H9 (cell line): Measurements from ENCODE around the gene SCTR. TPM values are rescaled to one million over a fixed set of nuclear protein-coding genes. Genes with fewer than 3 reads are reported as not detected.

Experiments used
- DNase-seq: peaks from one replicate; pipeline ENCODE4 v3.0.0-alpha.2; 2017
- H2AFZ ChIP-seq: one replicate; pipeline ENCODE4 v1.6.1; 2013; ENCODE audit warnings: mild to moderate bottlenecking, low read length, control low read depth, moderate library complexity
- H2AK5ac ChIP-seq: 2 replicates; pipeline ENCODE4 v1.6.1; 2013; ENCODE audit warnings: low read length, control low read depth, mixed read lengths; ENCODE audit not compliant: insufficient read length
- H2BK120ac ChIP-seq: one replicate; pipeline ENCODE4 v1.6.1; 2013; ENCODE audit warnings: low read depth, mild to moderate bottlenecking, low read length, control low read depth, inconsistent platforms; ENCODE audit not compliant: poor library complexity, severe bottlenecking
- H2BK12ac ChIP-seq: 2 replicates; pipeline ENCODE4 v1.6.1; 2013; ENCODE audit warnings: low read length, control low read depth, mixed read lengths, low read depth; ENCODE audit not compliant: insufficient read length
- H2BK15ac ChIP-seq: 2 replicates; pipeline ENCODE4 v1.6.1; 2013; ENCODE audit warnings: low read depth, low read length, control low read depth
- H2BK20ac ChIP-seq: one replicate; pipeline ENCODE4 v1.6.1; 2013; ENCODE audit warnings: low read depth, mild to moderate bottlenecking, low read length, control low read depth, inconsistent platforms; ENCODE audit not compliant: poor library complexity, severe bottlenecking
- H2BK5ac ChIP-seq: 2 replicates; pipeline ENCODE4 v1.6.1; 2013; ENCODE audit warnings: low read length, control low read depth, mixed read lengths; ENCODE audit not compliant: insufficient read length
- H3K14ac ChIP-seq: 2 replicates; pipeline ENCODE4 v1.6.1; 2013; ENCODE audit warnings: low read length, control low read depth; ENCODE audit not compliant: insufficient read depth
- H3K18ac ChIP-seq: 2 replicates; pipeline ENCODE4 v1.6.1; 2013; ENCODE audit warnings: low read depth, mild to moderate bottlenecking, mixed read lengths, low read length, control low read depth; ENCODE audit not compliant: insufficient read length
- H3K23ac ChIP-seq: 2 replicates; pipeline ENCODE4 v1.6.1; 2013; ENCODE audit warnings: low read length, control low read depth, mixed read lengths, low read depth; ENCODE audit not compliant: insufficient read length
- H3K23me2 ChIP-seq: 2 replicates; pipeline ENCODE4 v1.6.1; 2013; ENCODE audit warnings: low read depth, mild to moderate bottlenecking, mixed read lengths, low read length, control low read depth; ENCODE audit not compliant: insufficient read length, poor library complexity, severe bottlenecking
- H3K27ac ChIP-seq: 2 replicates; pipeline ENCODE4 v1.5.1; 2013; ENCODE audit warnings: low read length, control low read depth, mixed read lengths, low read depth; ENCODE audit not compliant: insufficient read length
- H3K27me3 ChIP-seq: 2 replicates; pipeline ENCODE4 v1.6.1; 2013; ENCODE audit warnings: low read length, control low read depth, inconsistent platforms; ENCODE audit not compliant: insufficient read depth
- H3K4ac ChIP-seq: 2 replicates; pipeline ENCODE4 v1.6.1; 2013; ENCODE audit warnings: low read depth, mild to moderate bottlenecking, control low read depth, inconsistent platforms, low read length, moderate library complexity
- H3K4me1 ChIP-seq: 2 replicates; pipeline ENCODE4 v1.6.1; 2013; ENCODE audit warnings: low read length, control low read depth, inconsistent platforms; ENCODE audit not compliant: insufficient read depth
- H3K4me2 ChIP-seq: 2 replicates; pipeline ENCODE4 v1.6.1; 2013; ENCODE audit warnings: low read length, control low read depth, mixed read lengths; ENCODE audit not compliant: insufficient read length, insufficient read depth
- H3K56ac ChIP-seq: 2 replicates; pipeline ENCODE4 v1.6.1; 2013; ENCODE audit warnings: low read depth, mild to moderate bottlenecking, mixed read lengths, low read length, control low read depth; ENCODE audit not compliant: insufficient read length
- H3K79me1 ChIP-seq: 2 replicates; pipeline ENCODE4 v1.6.1; 2013; ENCODE audit warnings: low read depth, mild to moderate bottlenecking, moderate library complexity, low read length, control low read depth, inconsistent platforms; ENCODE audit not compliant: insufficient read depth, poor library complexity, severe bottlenecking
- H3K79me2 ChIP-seq: 2 replicates; pipeline ENCODE4 v1.6.1; 2013; ENCODE audit warnings: low read length, control low read depth, inconsistent platforms; ENCODE audit not compliant: insufficient read depth
- H3K9ac ChIP-seq: 2 replicates; pipeline ENCODE4 v1.6.1; 2013; ENCODE audit warnings: low read length, control low read depth, mixed read lengths; ENCODE audit not compliant: insufficient read length; ENCODE audit errors: extremely low read depth
- H3K9me3 ChIP-seq: one replicate; pipeline ENCODE4 v1.6.1; 2013; ENCODE audit warnings: low read depth, low read length, inconsistent platforms; ENCODE audit not compliant: control insufficient read depth
- H3T11ph ChIP-seq: one replicate; pipeline ENCODE4 v1.6.1; 2013; ENCODE audit warnings: mild to moderate bottlenecking, low read length, control low read depth, inconsistent platforms
- H4K20me1 ChIP-seq: one replicate; pipeline ENCODE4 v1.6.1; 2013; ENCODE audit not compliant: control insufficient read depth, insufficient read length, insufficient read depth
- H4K5ac ChIP-seq: 2 replicates; pipeline ENCODE4 v1.6.1; 2013; ENCODE audit warnings: low read depth, mild to moderate bottlenecking, mixed read lengths, low read length, control low read depth; ENCODE audit not compliant: insufficient read length
- H4K8ac ChIP-seq: replicated peaks from 2 replicates; pipeline ENCODE4 v1.6.1; 2013; ENCODE audit warnings: low read length, control low read depth, mixed read lengths, low read depth; ENCODE audit not compliant: insufficient read length
- H4K91ac ChIP-seq: 2 replicates; pipeline ENCODE4 v1.6.1; 2013; ENCODE audit warnings: low read depth, mild to moderate bottlenecking, moderate library complexity, mixed read lengths, low read length, control low read depth; ENCODE audit not compliant: insufficient read length
- H3K27ac Mint-ChIP-seq, 3 experiments: 2 replicates in 2 of 3; 3 replicates in 1 of 3; pipeline ENCODE4 v1.8.0; 2020 to 2021; ENCODE audit warnings: mixed read lengths in 3 of 3, mild to moderate bottlenecking in 1 of 3, moderate library complexity in 1 of 3
- H3K27me3 Mint-ChIP-seq: 2 replicates; pipeline ENCODE4 v1.8.0; 2021; ENCODE audit warnings: low read depth, mild to moderate bottlenecking, moderate library complexity, mixed read lengths
- H3K36me3 Mint-ChIP-seq, 3 experiments: 2 replicates in 2 of 3; 3 replicates in 1 of 3; pipeline ENCODE4 v1.8.0; 2020 to 2021; ENCODE audit warnings: low read depth in 3 of 3, mixed read lengths in 3 of 3; ENCODE audit not compliant: insufficient read depth in 1 of 3
- H3K4me1 Mint-ChIP-seq, 2 experiments: 2 replicates each; pipeline ENCODE4 v1.8.0; 2020; ENCODE audit warnings: mixed read lengths in 2 of 2
- H3K4me3 Mint-ChIP-seq, 2 experiments: 2 replicates in 1 of 2; 3 replicates in 1 of 2; pipeline ENCODE4 v1.8.0; 2020 to 2021; ENCODE audit warnings: mild to moderate bottlenecking in 2 of 2, mixed read lengths in 2 of 2, moderate library complexity in 1 of 2
- H3K9me3 Mint-ChIP-seq, 2 experiments: 2 replicates in 1 of 2; 3 replicates in 1 of 2; pipeline ENCODE4 v1.8.0; 2020; ENCODE audit warnings: mild to moderate bottlenecking in 2 of 2, mixed read lengths in 2 of 2, moderate library complexity in 1 of 2
- CTCF ChIP-seq: fragments of 200-600 bp; sonication (generic); conservative IDR thresholded peaks from 3 replicates; pipeline ENCODE4 v1.8.0; 2021; ENCODE audit warnings: antibody characterized with exemption, mild to moderate bottlenecking
- WGBS: extraction: QIAGEN DNeasy Blood & Tissue Kit; methylation state at CpG from one replicate; pipeline ENCODE4 v1.1.7; 2013; ENCODE audit warnings: missing lambda C conversion rate, low lambda C conversion rate, mixed read lengths; ENCODE audit not compliant: insufficient read length; ENCODE audit errors: extremely low coverage; 5-methylcytosine and 5-hydroxymethylcytosine counted together
- total RNA-seq: library from RNA; stranded (reverse); gene quantifications from 2 replicates; pipeline ENCODE4 v1.2.1, GENCODE V29; 2021

Gene SCTR
- total RNA-seq, 1 experiment from 2014 or later, result not detected

- no peak overlapping the region for H3T11ph ChIP-seq
- H3K27me3 ChIP-seq, result no peaks in the 10 kb centered on the region; the same call in 1 of the 2 replicates
- H3K36me3 Mint-ChIP-seq, result no peaks in the 10 kb centered on the region; a peak in 1 of 7 replicates
- H3K79me2 ChIP-seq, result no peaks in the 10 kb centered on the region
- peaks cover 51 to 66% of the 10 kb centered on the region in 2 experiments for H3K4me1 Mint-ChIP-seq
- H4K8ac ChIP-seq, result no peak overlapping the region
- peaks cover 6% of the 10 kb centered on the region for H3K23me2 ChIP-seq
- no peak overlapping the region for H3K56ac ChIP-seq
- no peak overlapping the region for H2BK20ac ChIP-seq
- no peak overlapping the region for H4K91ac ChIP-seq
- no peaks in the 10 kb centered on the region for H3K79me1 ChIP-seq
- no peak overlapping the region for H3K4me2 ChIP-seq
- no peak overlapping the region for H2BK120ac ChIP-seq
- no peak overlapping the region for H4K5ac ChIP-seq
- peak; percentile 18 for DNase-seq
- no peak overlapping the region for H3K9ac ChIP-seq
- no peak overlapping the region for H3K23ac ChIP-seq
- H3K18ac ChIP-seq, result no peak overlapping the region
- H2BK5ac ChIP-seq, result no peak overlapping the region
- no CpG with 5 or more reads among the region's 10 CpGs for WGBS
- H3K9me3 ChIP-seq, result no peaks in the 10 kb centered on the region
- no peak overlapping the region; a peak in 1 of 7 replicates for H3K27ac Mint-ChIP-seq
- H4K20me1 ChIP-seq, result no peaks in the 10 kb centered on the region
- H3K27ac ChIP-seq, result no peak overlapping the region
- no peak overlapping the region for H3K4ac ChIP-seq
- no peak for TF ChIP-seq CTCF
- peaks cover 40% of the 10 kb centered on the region for H3K27me3 Mint-ChIP-seq
- H2BK15ac ChIP-seq, result no peak overlapping the region
- H3K14ac ChIP-seq, result no peak overlapping the region
- no peak overlapping the region for H2AFZ ChIP-seq
- H2AK5ac ChIP-seq, result no peak overlapping the region
- peaks cover 3% of the 10 kb centered on the region; the same call in 1 of the 2 replicates for H3K4me1 ChIP-seq
- H3K4me3 Mint-ChIP-seq, result no peak overlapping the region
- H3K9me3 Mint-ChIP-seq, result no peaks in the 10 kb centered on the region
- no peak overlapping the region for H2BK12ac ChIP-seq
These were observed 94.9 kb downstream of the SCTR start for GRCh38 chr2:119429225-119429981.
